Activated CD4-positive, alpha-beta T cell treated with anti-CD3 and anti-CD28 coated beads, Interleukin-2, amount 50 U/mL, for 48 hours (primary cell): ENCODE measurements around the gene C3orf33.

Source experiments
- DNase-seq, 2 experiments: peaks; one replicate each; pipeline ENCODE4 v3.0.0-alpha.2; 2020

Gene C3orf33

GRCh38 chr3:155785662-155786295, 20.3 kb downstream of the C3orf33 start:
- no peak for DNase-seq

- no peak for DNase-seq
Measured at GRCh38 chr3:155782390-155782953, 23.6 kb downstream of the C3orf33 start.

- DNase-seq = no peak
Measured at GRCh38 chr3:155780291-155780690, 25.8 kb downstream of the C3orf33 start.

GRCh38 chr3:155778462-155778861, 27.6 kb downstream of the C3orf33 start:
- DNase-seq = no peak

GRCh38 chr3:155772801-155773200, 33.3 kb downstream of the C3orf33 start:
- no peak for DNase-seq

GRCh38 chr3:155771126-155771525, 35.0 kb downstream of the C3orf33 start:
- DNase-seq = no peak

- no peak for DNase-seq
Measured at GRCh38 chr3:155766206-155766605, 39.9 kb downstream of the C3orf33 start.

GRCh38 chr3:155763870-155764463, 42.1 kb downstream of the C3orf33 start:
- no peak for DNase-seq

GRCh38 chr3:155760653-155761052, 45.4 kb downstream of the C3orf33 start:
- no peak for DNase-seq

- DNase-seq = no peak
Measured at GRCh38 chr3:155757577-155757976, 48.5 kb downstream of the C3orf33 start.

GRCh38 chr3:155753038-155753639, 52.9 kb downstream of the C3orf33 start:
- no peak for DNase-seq

GRCh38 chr3:155748611-155749365, 57.3 kb downstream of the C3orf33 start:
- DNase-seq = no peak

GRCh38 chr3:155747946-155748290, 58.2 kb downstream of the C3orf33 start:
- DNase-seq = no peak

- no peak for DNase-seq
Measured at GRCh38 chr3:155747286-155747945, 58.7 kb downstream of the C3orf33 start.

- DNase-seq = no peak
Measured at GRCh38 chr3:155746703-155747102, 59.4 kb downstream of the C3orf33 start.

GRCh38 chr3:155745795-155746550, 60.1 kb downstream of the C3orf33 start:
- DNase-seq = peak in 1 of 2 experiments; percentile 8

- peak; percentile 45 to 51 for DNase-seq
Measured at GRCh38 chr3:155744626-155745324, 61.3 kb downstream of the C3orf33 start, which contains the start of gene PLCH1. Gene PLCH1, minus strand, starts transcription at chr3:155745071. Its CDS starts 40,847 bp downstream, at chr3:155704224.

- DNase-seq = peak; percentile 60 to 62
Measured at GRCh38 chr3:155744010-155744625, 62.0 kb downstream of the C3orf33 start.

- DNase-seq = no peak
Measured at GRCh38 chr3:155743606-155744005, 62.5 kb downstream of the C3orf33 start.

GRCh38 chr3:155742349-155742965, 63.6 kb downstream of the C3orf33 start:
- no peak for DNase-seq
